ENCODE results near the gene DISP1. TPM values are rescaled to one million over a fixed set of nuclear protein-coding genes. Genes with fewer than 3 reads are reported as not detected.
A peak's percentile ranks its signal among the peaks of the same experiment; 100 is the strongest.

DISP1 gene, protein sequence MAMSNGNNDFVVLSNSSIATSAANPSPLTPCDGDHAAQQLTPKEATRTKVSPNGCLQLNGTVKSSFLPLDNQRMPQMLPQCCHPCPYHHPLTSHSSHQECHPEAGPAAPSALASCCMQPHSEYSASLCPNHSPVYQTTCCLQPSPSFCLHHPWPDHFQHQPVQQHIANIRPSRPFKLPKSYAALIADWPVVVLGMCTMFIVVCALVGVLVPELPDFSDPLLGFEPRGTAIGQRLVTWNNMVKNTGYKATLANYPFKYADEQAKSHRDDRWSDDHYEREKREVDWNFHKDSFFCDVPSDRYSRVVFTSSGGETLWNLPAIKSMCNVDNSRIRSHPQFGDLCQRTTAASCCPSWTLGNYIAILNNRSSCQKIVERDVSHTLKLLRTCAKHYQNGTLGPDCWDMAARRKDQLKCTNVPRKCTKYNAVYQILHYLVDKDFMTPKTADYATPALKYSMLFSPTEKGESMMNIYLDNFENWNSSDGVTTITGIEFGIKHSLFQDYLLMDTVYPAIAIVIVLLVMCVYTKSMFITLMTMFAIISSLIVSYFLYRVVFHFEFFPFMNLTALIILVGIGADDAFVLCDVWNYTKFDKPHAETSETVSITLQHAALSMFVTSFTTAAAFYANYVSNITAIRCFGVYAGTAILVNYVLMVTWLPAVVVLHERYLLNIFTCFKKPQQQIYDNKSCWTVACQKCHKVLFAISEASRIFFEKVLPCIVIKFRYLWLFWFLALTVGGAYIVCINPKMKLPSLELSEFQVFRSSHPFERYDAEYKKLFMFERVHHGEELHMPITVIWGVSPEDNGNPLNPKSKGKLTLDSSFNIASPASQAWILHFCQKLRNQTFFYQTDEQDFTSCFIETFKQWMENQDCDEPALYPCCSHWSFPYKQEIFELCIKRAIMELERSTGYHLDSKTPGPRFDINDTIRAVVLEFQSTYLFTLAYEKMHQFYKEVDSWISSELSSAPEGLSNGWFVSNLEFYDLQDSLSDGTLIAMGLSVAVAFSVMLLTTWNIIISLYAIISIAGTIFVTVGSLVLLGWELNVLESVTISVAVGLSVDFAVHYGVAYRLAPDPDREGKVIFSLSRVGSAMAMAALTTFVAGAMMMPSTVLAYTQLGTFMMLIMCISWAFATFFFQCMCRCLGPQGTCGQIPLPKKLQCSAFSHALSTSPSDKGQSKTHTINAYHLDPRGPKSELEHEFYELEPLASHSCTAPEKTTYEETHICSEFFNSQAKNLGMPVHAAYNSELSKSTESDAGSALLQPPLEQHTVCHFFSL (N-terminal part only)
- total RNA-seq = 1 to 10 TPM; 5.6 to 7.0 TPM

DNA sequence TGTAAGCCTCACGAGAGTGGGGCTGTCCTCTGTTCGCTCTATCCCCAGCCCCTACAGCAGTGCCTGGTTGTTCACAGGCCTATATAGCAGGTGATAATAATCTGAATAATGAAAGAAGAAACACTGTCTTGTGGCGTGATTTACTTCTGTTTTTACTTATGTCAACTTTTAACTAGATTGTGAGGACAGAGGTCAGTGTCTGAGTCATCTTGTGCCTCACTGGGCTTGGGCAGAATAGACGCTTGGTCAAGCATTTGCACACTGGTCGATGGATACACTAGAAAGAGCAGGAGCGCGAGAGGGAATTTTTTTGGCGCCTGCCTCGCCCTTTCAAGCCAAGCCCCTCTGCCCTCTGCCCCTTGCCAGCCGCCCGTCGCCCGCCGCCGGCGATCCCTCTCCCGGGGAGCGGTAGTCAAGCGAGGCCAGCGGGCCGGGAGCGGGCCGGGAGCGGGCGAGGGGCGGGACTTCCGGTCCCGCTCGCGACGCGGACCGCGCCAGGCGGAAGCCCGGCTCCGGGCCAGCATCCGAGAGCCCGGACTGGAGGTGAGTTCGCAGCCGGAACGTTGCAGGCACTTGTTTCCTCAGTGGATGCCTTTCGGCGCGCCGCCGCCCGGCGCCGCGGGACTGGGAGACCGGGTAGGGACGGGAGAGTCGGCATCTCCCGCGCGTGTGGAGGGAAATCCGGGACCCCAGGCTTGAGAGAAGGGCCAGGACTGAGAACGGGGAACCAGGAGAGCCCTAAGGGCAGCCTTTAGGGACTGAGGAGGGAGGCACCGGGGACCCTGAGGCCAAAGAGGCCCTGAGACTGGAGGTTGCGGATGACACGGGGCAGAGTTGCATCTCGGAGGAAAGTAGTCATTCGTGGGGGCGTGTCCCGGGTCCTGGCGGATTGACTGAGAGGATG is at the start of gene DISP1:
DISP1 (plus strand) TSS at position 504 of the 904 bp plus-strand sequence. CDS start 127,785 bp downstream, outside the sequence.
- Histone ChIP-seq H3K27ac (peak within 1 kb of the TSS; percentile 94), H3K27me3 (replicated peaks; ENCODE audit: insufficient read depth) (no peaks in the 10 kb centered on the region), H3K4me1 (ENCODE audit: control insufficient read depth in 1 of 2, low read depth in 2 of 2) (peaks cover 18 to 35% of the 10 kb centered on the region in 2 donors), H3K36me3 (no peaks in the 10 kb centered on the region), H3K9me3 (no peaks in the 10 kb centered on the region), H3K4me3 (peak within 1 kb of the TSS; percentile 88)
- DNase-seq (ENCODE audit: low spot score) (peak; percentile 39), ATAC-seq (ENCODE audit: insufficient number of reproducible peaks, low FRiP score, low read depth) (peak; percentile 81)
- TF ChIP-seq, protein P1, sequence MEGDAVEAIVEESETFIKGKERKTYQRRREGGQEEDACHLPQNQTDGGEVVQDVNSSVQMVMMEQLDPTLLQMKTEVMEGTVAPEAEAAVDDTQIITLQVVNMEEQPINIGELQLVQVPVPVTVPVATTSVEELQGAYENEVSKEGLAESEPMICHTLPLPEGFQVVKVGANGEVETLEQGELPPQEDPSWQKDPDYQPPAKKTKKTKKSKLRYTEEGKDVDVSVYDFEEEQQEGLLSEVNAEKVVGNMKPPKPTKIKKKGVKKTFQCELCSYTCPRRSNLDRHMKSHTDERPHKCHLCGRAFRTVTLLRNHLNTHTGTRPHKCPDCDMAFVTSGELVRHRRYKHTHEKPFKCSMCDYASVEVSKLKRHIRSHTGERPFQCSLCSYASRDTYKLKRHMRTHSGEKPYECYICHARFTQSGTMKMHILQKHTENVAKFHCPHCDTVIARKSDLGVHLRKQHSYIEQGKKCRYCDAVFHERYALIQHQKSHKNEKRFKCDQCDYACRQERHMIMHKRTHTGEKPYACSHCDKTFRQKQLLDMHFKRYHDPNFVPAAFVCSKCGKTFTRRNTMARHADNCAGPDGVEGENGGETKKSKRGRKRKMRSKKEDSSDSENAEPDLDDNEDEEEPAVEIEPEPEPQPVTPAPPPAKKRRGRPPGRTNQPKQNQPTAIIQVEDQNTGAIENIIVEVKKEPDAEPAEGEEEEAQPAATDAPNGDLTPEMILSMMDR (IDR thresholded peaks at IDR 0.05) = no peak

DNA sequence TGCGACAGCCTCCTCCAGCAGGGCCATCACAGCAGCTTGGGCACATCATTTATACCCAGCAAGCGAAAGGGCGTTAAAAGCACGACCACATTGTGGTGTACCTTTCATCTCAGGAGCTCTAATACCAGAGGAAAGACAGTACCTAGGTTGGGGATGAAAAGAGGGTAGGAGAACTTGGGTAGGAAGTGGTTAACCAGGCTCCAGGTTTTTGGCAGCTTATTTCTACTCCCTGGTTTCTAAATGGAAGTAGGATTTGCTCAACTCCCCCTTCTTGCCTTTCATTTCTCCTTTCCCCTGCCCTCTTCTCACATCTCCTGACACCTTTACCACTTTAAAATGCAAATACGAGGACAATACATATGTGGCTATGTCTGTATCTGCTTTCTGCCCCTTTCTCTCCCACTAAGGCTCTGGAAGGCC is 47.7 kb upstream of the DISP1 start:
- Histone ChIP-seq H3K4me3 (no peak overlapping the region), H3K9me3 (peaks cover 7% of the 10 kb centered on the region), H3K27ac (no peak overlapping the region), H3K4me1 (ENCODE audit: control insufficient read depth in 1 of 2, low read depth in 2 of 2) (no peaks in the 10 kb centered on the region), H3K36me3 (no peaks in the 10 kb centered on the region), H3K27me3 (replicated peaks; ENCODE audit: insufficient read depth) (no peaks in the 10 kb centered on the region)
- ATAC-seq (ENCODE audit: insufficient number of reproducible peaks, low FRiP score, low read depth) (no peak), DNase-seq (ENCODE audit: low spot score) (no peak)
- TF ChIP-seq, protein P1 (IDR thresholded peaks at IDR 0.05) = no peak

DNA sequence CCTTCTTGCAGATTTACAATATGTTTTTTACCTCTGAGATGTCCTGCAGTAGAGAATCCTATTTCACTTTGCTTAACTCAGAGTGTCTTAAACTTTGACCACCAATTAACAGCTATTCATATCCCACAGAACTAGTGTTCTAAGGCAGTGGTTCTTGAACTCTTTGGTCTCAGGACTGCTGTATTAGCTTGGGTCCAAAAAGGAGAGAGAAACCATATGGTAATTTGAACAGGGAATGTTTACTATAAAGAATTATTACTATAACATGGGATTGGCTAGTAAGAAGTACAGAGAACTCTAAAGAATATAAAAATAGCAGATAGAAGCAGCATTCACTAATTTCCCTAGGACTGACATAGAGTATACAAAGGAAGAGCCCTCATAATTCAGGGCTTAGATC is 46.2 kb upstream of the DISP1 start:
- Histone ChIP-seq H3K27ac (no peak overlapping the region), H3K4me3 (no peak overlapping the region), H3K36me3 (no peaks in the 10 kb centered on the region), H3K4me1 (ENCODE audit: control insufficient read depth in 1 of 2, low read depth in 2 of 2) (peaks cover 0 to 2% of the 10 kb centered on the region in 2 donors), H3K27me3 (replicated peaks; ENCODE audit: insufficient read depth) (no peaks in the 10 kb centered on the region), H3K9me3 (peaks cover 7% of the 10 kb centered on the region)
- TF ChIP-seq, protein P1 (IDR thresholded peaks at IDR 0.05) = no peak
- ATAC-seq (ENCODE audit: insufficient number of reproducible peaks, low FRiP score, low read depth) (no peak), DNase-seq (ENCODE audit: low spot score) (no peak)

DNA sequence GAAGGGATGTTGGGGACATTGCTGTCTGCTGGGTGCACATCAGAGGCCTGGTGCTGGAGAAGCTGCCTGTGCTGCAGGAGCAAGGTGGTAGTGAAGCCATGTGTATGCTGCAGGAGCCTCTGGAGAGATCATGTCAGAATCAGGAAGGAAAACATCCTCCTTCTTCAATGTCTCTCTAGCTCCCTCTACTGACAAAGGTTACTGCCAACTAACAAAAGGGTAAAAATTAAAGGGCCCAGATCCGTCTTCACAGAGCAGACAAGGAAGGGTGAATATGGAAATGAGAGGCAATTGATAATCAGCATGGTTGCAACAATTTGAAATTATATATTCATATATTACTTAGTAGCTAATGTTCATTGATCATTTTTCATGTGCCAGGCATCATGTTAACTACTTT is 45.7 kb upstream of the DISP1 start:
- Histone ChIP-seq H3K4me1 (ENCODE audit: control insufficient read depth in 1 of 2, low read depth in 2 of 2) (peaks cover 0 to 2% of the 10 kb centered on the region in 2 donors), H3K27me3 (replicated peaks; ENCODE audit: insufficient read depth) (no peaks in the 10 kb centered on the region), H3K4me3 (no peak overlapping the region), H3K36me3 (no peaks in the 10 kb centered on the region), H3K27ac (no peak overlapping the region), H3K9me3 (peaks cover 7% of the 10 kb centered on the region)
- DNase-seq (ENCODE audit: low spot score) (no peak), ATAC-seq (ENCODE audit: insufficient number of reproducible peaks, low FRiP score, low read depth) (no peak)
- TF ChIP-seq, protein P1 (IDR thresholded peaks at IDR 0.05) = no peak

Data from thoracic aorta (tissue), 2 donors.